Uterine smooth muscle cell (primary cell): Measurements from ENCODE around the gene POLRMT. TPM values are rescaled to one million over a fixed set of nuclear protein-coding genes. Genes with fewer than 3 reads are reported as not detected.

Experiments used
- total RNA-seq: library from RNA; depleted of rRNA; stranded (reverse); fragments of >200 nt; gene quantifications from 2 replicates; pipeline ENCODE4 v1.2.3, GENCODE V29; 2014

The POLRMT gene
- 27.9 and 33.6 TPM in 2 replicates for total RNA-seq

GRCh38 chr19:633068-633785 is at the start of gene POLRMT:
TSS of gene POLRMT (minus strand) at chr19:633537. CDS start at chr19:633512, 25 bp downstream.

GRCh38 chr19:676339-677105 is 43.2 kb upstream of the POLRMT start, which contains the start of gene FSTL3:
TSS of gene FSTL3 (plus strand) at chr19:676392. CDS start at chr19:676424, 32 bp downstream.

GRCh38 chr19:662962-663681 is 29.8 kb upstream of the POLRMT start, which contains the start of gene RNF126:
TSS of gene RNF126 (minus strand) at chr19:663214. CDS start at chr19:663121, 93 bp downstream.

GRCh38 chr19:639253-640160 is 6.2 kb upstream of the POLRMT start, which contains the start of gene FGF22:
TSS of gene FGF22 (plus strand) at chr19:639879. CDS start at chr19:639926, 47 bp downstream.

GRCh38 chr19:589693-590395 is 43.5 kb downstream of the POLRMT start, which contains the start of gene HCN2:
TSS of gene HCN2 (plus strand) at chr19:589881. CDS start at chr19:589946, 65 bp downstream.

GRCh38 chr19:572140-572742 is 61.1 kb downstream of the POLRMT start, which contains the start of gene BSG:
TSS of gene BSG (plus strand) at chr19:572596. CDS start at chr19:572635, 39 bp downstream.

Other genes starting within 250 kb of the POLRMT start
- gene C2CD4C, start 224.4 kb downstream of the POLRMT start, total RNA-seq, result 0.33 and 0.37 TPM in 2 replicates
- 0.77 and 2.7 TPM in 2 replicates for gene SHC2, start 172.5 kb downstream of the POLRMT start, total RNA-seq
- 0.11 TPM in 1 of 2 replicates, not detected in the other for gene MADCAM1, start 137.1 kb downstream of the POLRMT start, total RNA-seq
- gene TPGS1, start 126.0 kb downstream of the POLRMT start, total RNA-seq, result 45.9 and 50.1 TPM in 2 replicates
- 50.6 and 72.7 TPM in 2 replicates for gene CDC34, start 101.8 kb downstream of the POLRMT start, total RNA-seq
- gene GZMM, start 89.5 kb downstream of the POLRMT start, total RNA-seq, result 0.12 TPM in 1 of 2 replicates, not detected in the other
- 241 and 309 TPM in 2 replicates for gene BSG, start 60.9 kb downstream of the POLRMT start, total RNA-seq
- gene HCN2, start 43.7 kb downstream of the POLRMT start, total RNA-seq, result 0.22 and 0.25 TPM in 2 replicates
- 0.11 TPM in 1 of 2 replicates, not detected in the other for gene FGF22, start 6.3 kb upstream of the POLRMT start, total RNA-seq
- 12.7 and 26.1 TPM in 2 replicates for gene RNF126, start 29.7 kb upstream of the POLRMT start, total RNA-seq
- gene FSTL3, start 42.9 kb upstream of the POLRMT start, total RNA-seq, result 19.7 and 88.4 TPM in 2 replicates
- not detected in 2 replicates for gene PRSS57, start 61.9 kb upstream of the POLRMT start, total RNA-seq
- gene PALM, start 75.4 kb upstream of the POLRMT start, total RNA-seq, result 2.1 and 3.5 TPM in 2 replicates
- 0.12 TPM in 1 of 2 replicates, not detected in the other for gene MISP, start 117.6 kb upstream of the POLRMT start, total RNA-seq
- gene PTBP1, start 163.9 kb upstream of the POLRMT start, total RNA-seq, result 77.0 and 125 TPM in 2 replicates
- 0.12 TPM in 1 of 2 replicates, not detected in the other for gene PLPPR3, start 188.4 kb upstream of the POLRMT start, total RNA-seq
- not detected in 2 replicates for gene AZU1, start 194.3 kb upstream of the POLRMT start, total RNA-seq
- gene PRTN3, start 207.5 kb upstream of the POLRMT start, total RNA-seq, result not detected in 2 replicates
- not detected in 2 replicates for gene ELANE, start 218.8 kb upstream of the POLRMT start, total RNA-seq
- gene CFD, start 226.1 kb upstream of the POLRMT start, total RNA-seq, result 1.00 and 7.1 TPM in 2 replicates